Keratinocyte (primary cell): ENCODE data around the gene SEC24D. TPM values are rescaled to one million over a fixed set of nuclear protein-coding genes. Genes with fewer than 3 reads are reported as not detected.
"Not testable (repeated sequence)": the region's sequence is repeated elsewhere in the genome, so short reads cannot be mapped to it uniquely, and the experiment has no call there.

Source experiments
- DNase-seq: peaks from one replicate; pipeline ENCODE4 v3.0.0-alpha.2; 2011; ENCODE audit warnings: low read depth, missing footprints, low spot score
- FAIRE-seq: peaks from 2 replicates; lab custom pipeline; 2011; peaks lifted over from hg19 to GRCh38; lab: Jason Lieb, UNC
- H2AFZ ChIP-seq: 2 replicates; pipeline ENCODE4 v1.6.0; 2012; ENCODE audit warnings: low read length, control low read depth, inconsistent platforms; ENCODE audit not compliant: control insufficient read depth
- H3K27ac ChIP-seq: 2 replicates; pipeline ENCODE4 v1.5.1; 2011; ENCODE audit warnings: low read length; ENCODE audit not compliant: control insufficient read depth, insufficient read depth
- H3K27me3 ChIP-seq: 3 replicates; pipeline ENCODE4 v1.6.0; 2011; ENCODE audit warnings: low read length; ENCODE audit not compliant: control insufficient read depth, insufficient read depth; ENCODE audit errors: extremely low read depth
- H3K36me3 ChIP-seq, 2 experiments: 2 replicates in 1 of 2; 3 replicates in 1 of 2; pipeline ENCODE4 v1.5.1; 2011; ENCODE audit warnings: low read length in 2 of 2, mild to moderate bottlenecking in 1 of 2; ENCODE audit not compliant: control insufficient read depth in 2 of 2, insufficient read depth in 2 of 2; ENCODE audit errors: extremely low read depth in 1 of 2
- H3K4me1 ChIP-seq: 3 replicates; pipeline ENCODE4 v1.5.1; 2011; ENCODE audit warnings: low read length; ENCODE audit not compliant: control insufficient read depth, insufficient read depth; ENCODE audit errors: extremely low read depth
- H3K4me2 ChIP-seq: 3 replicates; pipeline ENCODE4 v1.6.0; 2011; ENCODE audit warnings: low read depth, low read length; ENCODE audit not compliant: control insufficient read depth, insufficient read depth; ENCODE audit errors: extremely low read depth
- H3K4me3 ChIP-seq, 3 experiments: fragments of 200-600 bp in 1 of 3; sonication (generic) in 1 of 3; 2 replicates in 2 of 3; 3 replicates in 1 of 3; pipeline ENCODE4 v1.5.1; 2011 to 2016; ENCODE audit warnings: low read length in 3 of 3, mild to moderate bottlenecking in 3 of 3, control low read depth in 2 of 3, inconsistent platforms in 1 of 3, low read depth in 1 of 3, mixed read lengths in 1 of 3, mixed run types in 1 of 3, moderate library complexity in 1 of 3; ENCODE audit not compliant: control insufficient read depth in 2 of 3, insufficient read depth in 2 of 3; ENCODE audit errors: extremely low read depth in 1 of 3
- H3K79me2 ChIP-seq: 2 replicates; pipeline ENCODE4 v1.6.0; 2012; ENCODE audit warnings: low read length; ENCODE audit not compliant: control insufficient read depth, insufficient read depth
- H3K9ac ChIP-seq: 3 replicates; pipeline ENCODE4 v1.6.0; 2011; ENCODE audit warnings: low read length; ENCODE audit not compliant: control insufficient read depth, insufficient read depth; ENCODE audit errors: extremely low read depth
- H3K9me1 ChIP-seq: 3 replicates; pipeline ENCODE4 v1.6.0; 2011; ENCODE audit warnings: low read length; ENCODE audit not compliant: control insufficient read depth, insufficient read depth; ENCODE audit errors: extremely low read depth
- H3K9me3 ChIP-seq: 2 replicates; pipeline ENCODE4 v1.5.1; 2012; ENCODE audit warnings: low read depth, low read length; ENCODE audit not compliant: control insufficient read depth
- H4K20me1 ChIP-seq: 3 replicates; pipeline ENCODE4 v1.6.0; 2011; ENCODE audit warnings: low read length; ENCODE audit not compliant: control insufficient read depth, insufficient read depth; ENCODE audit errors: extremely low read depth
- CTCF ChIP-seq, 3 experiments: IDR thresholded peaks in 1 of 3; conservative IDR thresholded peaks in 1 of 3; optimal IDR thresholded peaks in 1 of 3; 2 replicates in 2 of 3; 3 replicates in 1 of 3; pipeline versions ENCODE3 to v1.5.1; 2011; ENCODE audit warnings: low read length in 3 of 3, mild to moderate bottlenecking in 3 of 3, moderate library complexity in 2 of 3, control low read depth in 1 of 3, inconsistent platforms in 1 of 3; ENCODE audit not compliant: insufficient read depth in 2 of 3; ENCODE audit errors: extremely low read depth in 1 of 3
- EZH2 ChIP-seq: IDR thresholded peaks from one replicate; pipeline ENCODE4 v1.6.1; 2012; ENCODE audit warnings: inconsistent platforms, mild to moderate bottlenecking, low read length, moderate library complexity
- dilution Hi-C: fragments of 300-500 bp; cut with MboI; formaldehyde crosslinking; loops from one replicate; pipeline ENCODE4 v1.7.0; 2020; ENCODE audit warnings: low sequenced_read_pairs; ENCODE audit not compliant: extremely low pct_ligation_motif_present
- polyA plus RNA-seq, 5 experiments: library from polyadenylated mRNA; depleted of rRNA in 3 of 5; stranded (reverse) in 3 of 5; stranded (forward) in 1 of 5; unstranded in 1 of 5; fragments of >200 nt; gene quantifications; 1 replicate in 1 of 5; 2 replicates in 3 of 5; 3 replicates in 1 of 5; pipeline versions ENCODE4 v1.2.1 to v1.2.3, GENCODE V29; 2011 to 2012; ENCODE audit warnings: missing spikeins in 2 of 5, low read depth in 1 of 5, low replicate concordance in 1 of 5

The SEC24D gene
- polyA plus RNA-seq, 1 donor (not counting 4 experiments of a cell fraction or from before 2014, with no cell fraction given) = 24.9 TPM

GRCh38 chr4:118787844-118788380, 48.0 kb downstream of the SEC24D start:
- no peaks in the 10 kb centered on the region for H3K9me1 ChIP-seq
- peaks cover 2 to 12% of the 10 kb centered on the region in 2 experiments for H3K36me3 ChIP-seq
- TF ChIP-seq EZH2 = no peak
- no peak for TF ChIP-seq CTCF (optimal IDR thresholded peaks at IDR 0.05 in 1 of 3, IDR thresholded peaks at IDR 0.05 in 1 of 3, conservative IDR thresholded peaks at IDR 0.05 in 1 of 3; ENCODE audit: extremely low read depth in 1 of 3, insufficient read depth in 2 of 3, low read length in 3 of 3)
- no peaks in the 10 kb centered on the region for H3K9me3 ChIP-seq
- no peak overlapping the region for H3K4me3 ChIP-seq
- no peak overlapping the region for H3K4me2 ChIP-seq
- H4K20me1 ChIP-seq = no peaks in the 10 kb centered on the region
- no peak for FAIRE-seq
- no peaks in the 10 kb centered on the region for H3K27me3 ChIP-seq
- no peak overlapping the region for H2AFZ ChIP-seq
- dilution Hi-C loops = no loop called here
- H3K4me1 ChIP-seq = no peaks in the 10 kb centered on the region
- DNase-seq = no peak
- H3K27ac ChIP-seq = no peak overlapping the region
- H3K79me2 ChIP-seq = no peaks in the 10 kb centered on the region
- no peak overlapping the region for H3K9ac ChIP-seq

- Histone ChIP-seq H3K36me3 (peaks cover 5 to 12% of the 10 kb centered on the region in 2 experiments), H3K9ac (no peak overlapping the region), H3K4me1 (no peaks in the 10 kb centered on the region), H3K9me3 (no peaks in the 10 kb centered on the region), H3K27me3 (no peaks in the 10 kb centered on the region), H3K4me3 (no peak overlapping the region), H2AFZ (no peak overlapping the region), H3K9me1 (no peaks in the 10 kb centered on the region), H4K20me1 (no peaks in the 10 kb centered on the region), H3K4me2 (no peak overlapping the region), H3K27ac (no peak overlapping the region), H3K79me2 (no peaks in the 10 kb centered on the region)
- TF ChIP-seq EZH2 = no peak
- FAIRE-seq = no peak
- dilution Hi-C loops = no loop called here
- DNase-seq = no peak
These were observed 51.1 kb downstream of the SEC24D start for GRCh38 chr4:118784776-118785175.

- Histone ChIP-seq H3K27ac (no peak overlapping the region), H3K27me3 (no peaks in the 10 kb centered on the region), H3K4me2 (no peak overlapping the region), H4K20me1 (no peaks in the 10 kb centered on the region), H3K9me1 (no peaks in the 10 kb centered on the region), H2AFZ (no peak overlapping the region), H3K36me3 (peaks cover 5 to 8% of the 10 kb centered on the region in 2 experiments), H3K79me2 (no peaks in the 10 kb centered on the region), H3K9ac (no peak overlapping the region), H3K4me1 (no peaks in the 10 kb centered on the region), H3K4me3 (no peak overlapping the region), H3K9me3 (no peaks in the 10 kb centered on the region)
- dilution Hi-C loops = no loop called here
- no peak for TF ChIP-seq CTCF (optimal IDR thresholded peaks at IDR 0.05 in 1 of 3, IDR thresholded peaks at IDR 0.05 in 1 of 3, conservative IDR thresholded peaks at IDR 0.05 in 1 of 3; ENCODE audit: extremely low read depth in 1 of 3, insufficient read depth in 2 of 3, low read length in 3 of 3)
- TF ChIP-seq EZH2 = no peak
- no peak for FAIRE-seq
- no peak for DNase-seq
These were observed 52.0 kb downstream of the SEC24D start for GRCh38 chr4:118783887-118784286.

- not testable (repeated sequence) for H3K79me2 ChIP-seq
These were observed 53.0 kb downstream of the SEC24D start for GRCh38 chr4:118782886-118783285.

More at GRCh38 chr4:118782886-118783285, 53.0 kb downstream of the SEC24D start:
- H3K4me1 ChIP-seq, H2AFZ ChIP-seq, H3K4me3 ChIP-seq, H4K20me1 ChIP-seq, H3K27me3 ChIP-seq, H3K36me3 ChIP-seq, H3K9ac ChIP-seq, H3K9me1 ChIP-seq, H3K9me3 ChIP-seq, H3K4me2 ChIP-seq, H3K27ac ChIP-seq, dilution Hi-C loops, FAIRE-seq, DNase-seq: not testable (repeated sequence)
